HepG2 (cell line): ENCODE data around the gene ZNF23. TPM values are rescaled to one million over a fixed set of nuclear protein-coding genes. Genes with fewer than 3 reads are reported as not detected.

Source experiments
- ATAC-seq: fragments of 200-7000 bp; cut with Tn5 transposase; 3 replicates; pipeline ENCODE4 v1.9.1; 2020; ENCODE audit warnings: mild to moderate bottlenecking, moderate library complexity
- BruUV-seq: library from RNA; stranded (reverse); fragments of 400-500 nt; replicated peaks from 2 replicates; lab custom pipeline; 2021; lab: Mats Ljungman, UMichigan
- CTCF ChIA-PET: fragments of 300-600 bp; formaldehyde crosslinking; extraction: SDS; loops from one replicate; lab custom pipeline; 2021; ENCODE audit warnings: low total read pairs, inconsistent platforms, low intra/inter-chr PET ratio; lab: Yijun Ruan, JAX
- POLR2A ChIA-PET: fragments of 350-600 bp; sonication (Branson Sonifier 250); formaldehyde crosslinking; loops from one replicate; lab custom pipeline; 2020; ENCODE audit warnings: antibody characterized with exemption, inconsistent platforms; lab: Yijun Ruan, JAX
- DNase-seq: peaks from one replicate; pipeline ENCODE4 v3.0.0-alpha.2; 2015; ENCODE audit warnings: low spot score
- FAIRE-seq: peaks from 3 replicates; lab custom pipeline; 2011; peaks lifted over from hg19 to GRCh38; lab: Jason Lieb, UNC
- H2AFZ ChIP-seq: one replicate; pipeline ENCODE4 v1.6.1; 2011; ENCODE audit warnings: low read length, inconsistent platforms
- H3K27ac ChIP-seq: fragments of 300-600 bp; 3 replicates; pipeline ENCODE4 v1.8.0; 2011; ENCODE audit warnings: mixed run types, mild to moderate bottlenecking, mixed read lengths, low read length, inconsistent platforms; ENCODE audit not compliant: insufficient read depth; ENCODE audit errors: extremely low read length
- H3K27me3 ChIP-seq, 2 experiments: fragments of 200-600 bp in 1 of 2; 2 replicates in 1 of 2; 3 replicates in 1 of 2; pipeline versions ENCODE4 v1.6.0 to v1.8.0; 2011; ENCODE audit warnings: low read length in 2 of 2, mild to moderate bottlenecking in 2 of 2, moderate library complexity in 2 of 2, inconsistent platforms in 1 of 2; ENCODE audit not compliant: insufficient read depth in 2 of 2, control insufficient read depth in 1 of 2
- H3K36me3 ChIP-seq, 2 experiments: fragments of 200-600 bp in 1 of 2; replicated peaks in 1 of 2; 2 replicates in 1 of 2; 3 replicates in 1 of 2; pipeline versions ENCODE4 v1.5.1 to v1.8.0; 2011; ENCODE audit warnings: low read length in 2 of 2, inconsistent platforms in 1 of 2; ENCODE audit not compliant: insufficient read depth in 2 of 2, control insufficient read depth in 1 of 2
- H3K4me1 ChIP-seq: 2 replicates; pipeline ENCODE4 v1.5.1; 2012; ENCODE audit warnings: low read length, inconsistent platforms; ENCODE audit not compliant: insufficient read depth
- H3K4me2 ChIP-seq: 2 replicates; pipeline ENCODE4 v1.6.0; 2011; ENCODE audit warnings: low read depth, low read length, inconsistent platforms
- H3K4me3 ChIP-seq, 3 experiments: fragments of 200-600 bp in 1 of 3; sonication (generic), shearing (Covaris generic) in 1 of 3; replicated peaks in 1 of 3; 2 replicates each; pipeline ENCODE4 v1.5.1; 2011 to 2016; ENCODE audit warnings: low read length in 3 of 3, inconsistent platforms in 2 of 3, low read depth in 2 of 3, mild to moderate bottlenecking in 2 of 3, control low read depth in 1 of 3, mixed read lengths in 1 of 3; ENCODE audit not compliant: insufficient read depth in 1 of 3
- H3K79me2 ChIP-seq: one replicate; pipeline ENCODE4 v1.6.1; 2011; ENCODE audit warnings: low read length, inconsistent platforms; ENCODE audit not compliant: insufficient read depth
- H3K9ac ChIP-seq: 2 replicates; pipeline ENCODE4 v1.6.0; 2011; ENCODE audit warnings: mild to moderate bottlenecking, low read depth, low read length, inconsistent platforms; ENCODE audit not compliant: insufficient read depth
- H3K9me3 ChIP-seq: 2 replicates; pipeline ENCODE4 v1.5.1; 2012; ENCODE audit warnings: mild to moderate bottlenecking, low read length
- H4K20me1 ChIP-seq: 2 replicates; pipeline ENCODE4 v1.6.0; 2011; ENCODE audit warnings: inconsistent platforms, mild to moderate bottlenecking, low read length, moderate library complexity; ENCODE audit not compliant: insufficient read depth
- ETV5 ChIP-seq: IDR thresholded peaks from 2 replicates; pipeline ENCODE4 v1.6.1; 2018; ENCODE audit warnings: missing biosample characterization, missing genetic modification reagents, inconsistent platforms, borderline replicate concordance
- FOSL2 ChIP-seq: sonication (generic); formaldehyde crosslinking; IDR thresholded peaks from 2 replicates; pipeline ENCODE4 v1.4.0; 2020; ENCODE audit warnings: missing genetic modification reagents
- FOXP1 ChIP-seq, 2 experiments: fragments of 450-650 bp in 1 of 2; IDR thresholded peaks; 2 replicates each; pipeline ENCODE4 v1.6.1; 2017 to 2018; ENCODE audit warnings: antibody characterized with exemption in 1 of 2
- TRIM24 ChIP-seq: sonication (generic); formaldehyde crosslinking; IDR thresholded peaks from 2 replicates; pipeline ENCODE4 v1.8.0; 2022; ENCODE audit warnings: mild to moderate bottlenecking, missing genetic modification reagents
- ZNF7 ChIP-seq: IDR thresholded peaks from 2 replicates; pipeline ENCODE4 v1.6.1; 2016; ENCODE audit warnings: missing biosample characterization, missing genetic modification reagents
- WGBS: methylation state at CpG from one replicate; pipeline ENCODE4 v1.1.6; 2017; ENCODE audit warnings: low lambda C conversion rate; 5-methylcytosine and 5-hydroxymethylcytosine counted together
- in situ Hi-C: cut with HindIII; loops from 2 replicates; pipeline ENCODE4 v1.10.0; 2017; ENCODE audit warnings: low pct_unique_long_range_greater_than_20kb; ENCODE audit not compliant: extremely low pct_ligation_motif_present
- intact Hi-C: fragments of 100-400 bp; cut with micrococcal nuclease; formaldehyde crosslinking; loops from one replicate; pipeline ENCODE4 v1.10.0; 2022; ENCODE audit not compliant: unreplicated experiment
- polyA plus RNA-seq, 8 experiments: library from polyadenylated mRNA; depleted of rRNA in 3 of 8; stranded (reverse) in 7 of 8; unstranded in 1 of 8; fragments of >200 nt; fragmentation: Illumina TruSeq in 4 of 8; extraction: Trizol in 4 of 8; gene quantifications; 2 replicates each; pipeline versions ENCODE4 v1.2.1 to v1.2.3, GENCODE V29; 2011 to 2016; ENCODE audit warnings: low read depth in 4 of 8, missing spikeins in 1 of 8, mixed read lengths in 1 of 8; ENCODE audit not compliant: insufficient read depth in 1 of 8
- total RNA-seq, 5 experiments: library from RNA; depleted of rRNA; stranded (reverse); fragments of >200 nt; fragmentation: Illumina TruSeq; extraction: Trizol; gene quantifications; 2 replicates each; pipeline ENCODE4 v1.2.3, GENCODE V29; 2016; ENCODE audit warnings: low read depth in 1 of 5
- TF ChIP-seq, protein P1 (sequence below): sonication (generic); formaldehyde crosslinking; IDR thresholded peaks from 2 replicates; pipeline ENCODE4 v1.4.0; 2020; ENCODE audit warnings: missing genetic modification reagents
- TF ChIP-seq, protein P2 (sequence below): sonication (generic); formaldehyde crosslinking; IDR thresholded peaks from 2 replicates; pipeline ENCODE4 v1.4.0; 2020; ENCODE audit warnings: missing genetic modification reagents
- TF ChIP-seq, protein P3 (sequence below): sonication (generic); formaldehyde crosslinking; IDR thresholded peaks from 2 replicates; pipeline ENCODE4 v1.4.0; 2020; ENCODE audit warnings: low read depth, missing genetic modification reagents

ZNF23 gene
- total and polyA plus RNA-seq, 2 of the 13 experiments (the other 11 are each of a cell fraction or from before 2014, with no cell fraction given): 8.6 to 12.2 TPM

DNA sequence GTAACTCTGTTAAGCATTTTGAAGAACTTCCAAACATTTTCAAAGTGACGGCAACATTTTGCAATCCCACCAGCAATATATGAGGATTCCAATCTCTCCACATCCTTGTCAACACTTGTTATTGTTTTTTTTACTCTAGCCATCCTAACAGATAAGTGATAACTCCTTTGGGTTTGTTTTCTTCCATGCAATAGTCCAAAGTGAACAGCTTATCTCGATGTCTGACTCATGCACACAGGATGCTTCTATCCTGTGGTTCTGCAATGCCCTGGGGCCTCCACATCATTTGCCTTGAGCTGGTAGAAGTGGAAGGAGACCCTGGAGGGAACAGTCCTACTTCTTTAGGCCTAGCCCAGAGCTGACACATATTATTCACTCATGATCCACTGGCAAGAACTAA, 33.2 kb downstream of the ZNF23 start:
- peaks cover 9 to 41% of the 10 kb centered on the region in 2 experiments for H3K27me3 ChIP-seq
- WGBS: 4% methylated on average over 2 of the region's 2 CpGs
- H4K20me1 ChIP-seq: no peaks in the 10 kb centered on the region
- ChIA-PET POLR2A (no interaction called here), CTCF (no interaction called here)
- no peak overlapping the region for H3K4me2 ChIP-seq
- in situ Hi-C loops (no loop called here), intact Hi-C loops (loop anchor here (10.0 kb wide), 1 partner anchor 186 kb away; no protein-coding TSS in a partner anchor)
- ATAC-seq (no peak), FAIRE-seq (no peak), DNase-seq (peak; percentile 45)
- H3K4me3 ChIP-seq: no peak overlapping the region
- no peak overlapping the region for H3K9ac ChIP-seq
- BruUV-seq: no TSS peak
- TF ChIP-seq FOSL2: peak; percentile 89
- TF ChIP-seq TRIM24 (CRISPR knock-in tag): 0 out of 2 replicates have a peak, but pooled peaks have one; percentile 39
- TF ChIP-seq, protein P1, sequence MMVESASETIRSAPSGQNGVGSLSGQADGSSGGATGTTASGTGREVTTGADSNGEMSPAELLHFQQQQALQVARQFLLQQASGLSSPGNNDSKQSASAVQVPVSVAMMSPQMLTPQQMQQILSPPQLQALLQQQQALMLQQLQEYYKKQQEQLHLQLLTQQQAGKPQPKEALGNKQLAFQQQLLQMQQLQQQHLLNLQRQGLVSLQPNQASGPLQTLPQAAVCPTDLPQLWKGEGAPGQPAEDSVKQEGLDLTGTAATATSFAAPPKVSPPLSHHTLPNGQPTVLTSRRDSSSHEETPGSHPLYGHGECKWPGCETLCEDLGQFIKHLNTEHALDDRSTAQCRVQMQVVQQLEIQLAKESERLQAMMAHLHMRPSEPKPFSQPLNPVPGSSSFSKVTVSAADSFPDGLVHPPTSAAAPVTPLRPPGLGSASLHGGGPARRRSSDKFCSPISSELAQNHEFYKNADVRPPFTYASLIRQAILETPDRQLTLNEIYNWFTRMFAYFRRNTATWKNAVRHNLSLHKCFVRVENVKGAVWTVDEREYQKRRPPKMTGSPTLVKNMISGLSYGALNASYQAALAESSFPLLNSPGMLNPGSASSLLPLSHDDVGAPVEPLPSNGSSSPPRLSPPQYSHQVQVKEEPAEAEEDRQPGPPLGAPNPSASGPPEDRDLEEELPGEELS (CRISPR knock-in tag): 0 out of 2 replicates have a peak, but pooled peaks have one; percentile 37
- TF ChIP-seq, protein P2, sequence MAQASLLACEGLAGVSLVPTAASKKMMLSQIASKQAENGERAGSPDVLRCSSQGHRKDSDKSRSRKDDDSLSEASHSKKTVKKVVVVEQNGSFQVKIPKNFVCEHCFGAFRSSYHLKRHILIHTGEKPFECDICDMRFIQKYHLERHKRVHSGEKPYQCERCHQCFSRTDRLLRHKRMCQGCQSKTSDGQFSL: no peak
- peak; percentile 93 for TF ChIP-seq ZNF7
- TF ChIP-seq ETV5 (CRISPR knock-in tag): peak; percentile 19; the same call in 1 of the 2 replicates
- no peak for TF ChIP-seq FOXP1 (IDR thresholded peaks at IDR 0.05)
- peak; percentile 24; the same call in 1 of the 2 replicates for TF ChIP-seq FOXP1 (CRISPR knock-in tag; IDR thresholded peaks at IDR 0.05)
- TF ChIP-seq, protein P3, sequence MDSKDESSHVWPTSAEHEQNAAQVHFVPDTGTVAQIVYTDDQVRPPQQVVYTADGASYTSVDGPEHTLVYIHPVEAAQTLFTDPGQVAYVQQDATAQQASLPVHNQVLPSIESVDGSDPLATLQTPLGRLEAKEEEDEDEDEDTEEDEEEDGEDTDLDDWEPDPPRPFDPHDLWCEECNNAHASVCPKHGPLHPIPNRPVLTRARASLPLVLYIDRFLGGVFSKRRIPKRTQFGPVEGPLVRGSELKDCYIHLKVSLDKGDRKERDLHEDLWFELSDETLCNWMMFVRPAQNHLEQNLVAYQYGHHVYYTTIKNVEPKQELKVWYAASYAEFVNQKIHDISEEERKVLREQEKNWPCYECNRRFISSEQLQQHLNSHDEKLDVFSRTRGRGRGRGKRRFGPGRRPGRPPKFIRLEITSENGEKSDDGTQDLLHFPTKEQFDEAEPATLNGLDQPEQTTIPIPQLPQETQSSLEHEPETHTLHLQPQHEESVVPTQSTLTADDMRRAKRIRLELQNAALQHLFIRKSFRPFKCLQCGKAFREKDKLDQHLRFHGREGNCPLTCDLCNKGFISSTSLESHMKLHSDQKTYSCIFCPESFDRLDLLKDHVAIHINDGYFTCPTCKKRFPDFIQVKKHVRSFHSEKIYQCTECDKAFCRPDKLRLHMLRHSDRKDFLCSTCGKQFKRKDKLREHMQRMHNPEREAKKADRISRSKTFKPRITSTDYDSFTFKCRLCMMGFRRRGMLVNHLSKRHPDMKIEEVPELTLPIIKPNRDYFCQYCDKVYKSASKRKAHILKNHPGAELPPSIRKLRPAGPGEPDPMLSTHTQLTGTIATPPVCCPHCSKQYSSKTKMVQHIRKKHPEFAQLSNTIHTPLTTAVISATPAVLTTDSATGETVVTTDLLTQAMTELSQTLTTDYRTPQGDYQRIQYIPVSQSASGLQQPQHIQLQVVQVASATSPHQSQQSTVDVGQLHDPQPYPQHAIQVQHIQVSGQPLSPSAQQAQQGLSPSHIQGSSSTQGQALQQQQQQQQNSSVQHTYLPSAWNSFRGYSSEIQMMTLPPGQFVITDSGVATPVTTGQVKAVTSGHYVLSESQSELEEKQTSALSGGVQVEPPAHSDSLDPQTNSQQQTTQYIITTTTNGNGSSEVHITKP (CRISPR knock-in tag): no peak
- H3K79me2 ChIP-seq: no peaks in the 10 kb centered on the region
- no peak overlapping the region for H2AFZ ChIP-seq
- no peak overlapping the region for H3K27ac ChIP-seq
- no peaks in the 10 kb centered on the region for H3K9me3 ChIP-seq
- H3K4me1 ChIP-seq: peaks cover 30% of the 10 kb centered on the region
- H3K36me3 ChIP-seq: no peaks in the 10 kb centered on the region
